GM12801 (cell line): ENCODE data around the gene TMEM234.

Experiments
- CTCF ChIP-seq: IDR thresholded peaks from one replicate; pipeline ENCODE4 v1.5.1; 2011; ENCODE audit warnings: control low read depth; ENCODE audit not compliant: insufficient read length; ENCODE audit errors: extremely low read depth

TMEM234 gene

DNA sequence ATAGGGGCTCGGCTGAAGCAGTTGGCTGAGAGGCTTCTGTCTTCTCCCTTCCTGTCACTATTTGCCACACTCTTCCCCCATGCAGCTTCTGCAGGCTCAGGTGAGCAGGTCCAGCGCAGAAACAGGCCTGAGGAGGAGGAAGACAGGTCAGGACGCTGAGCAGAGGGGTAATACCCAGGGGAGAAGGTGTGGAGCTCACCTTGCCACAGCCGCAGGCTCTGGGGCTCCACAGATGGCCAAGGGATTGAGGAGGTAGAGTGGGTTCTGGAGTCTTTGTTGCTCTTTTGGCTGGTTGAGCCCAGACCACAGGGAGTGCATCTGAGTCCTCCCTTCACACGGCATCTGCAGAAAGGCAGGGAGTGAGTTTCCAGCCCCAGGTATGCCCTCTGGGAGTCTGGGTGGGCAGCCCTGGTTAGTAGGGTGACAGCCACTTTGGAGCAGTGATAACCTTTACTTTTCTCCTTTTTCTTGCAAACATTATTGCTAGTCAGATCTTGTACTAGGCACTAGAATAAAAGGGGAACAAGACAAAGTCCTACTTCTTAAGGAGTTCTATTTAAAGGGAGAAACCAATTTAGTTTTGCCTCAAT, 9.8 kb upstream of the TMEM234 start:
- no peak for TF ChIP-seq CTCF

DNA sequence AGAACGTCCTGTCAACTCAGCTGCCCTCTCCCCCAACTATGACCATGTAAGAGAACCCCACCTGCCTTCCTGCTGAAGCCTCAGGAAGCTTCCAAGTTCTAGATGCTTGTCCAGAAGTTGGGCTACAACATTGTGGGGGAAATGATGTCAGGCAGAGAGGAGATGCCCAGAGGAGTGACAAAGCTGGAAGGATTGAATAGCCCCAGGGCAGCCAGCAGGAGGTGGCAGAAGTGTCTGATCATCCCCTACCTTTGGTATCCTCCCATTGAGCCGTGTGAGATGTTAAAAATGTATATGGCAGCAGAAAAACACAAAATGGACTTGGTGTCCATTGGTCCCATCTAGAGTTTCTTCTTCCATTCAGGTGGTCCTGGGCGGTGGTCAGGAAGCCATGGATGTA, 6.6 kb upstream of the TMEM234 start:
- TF ChIP-seq CTCF: no peak

DNA sequence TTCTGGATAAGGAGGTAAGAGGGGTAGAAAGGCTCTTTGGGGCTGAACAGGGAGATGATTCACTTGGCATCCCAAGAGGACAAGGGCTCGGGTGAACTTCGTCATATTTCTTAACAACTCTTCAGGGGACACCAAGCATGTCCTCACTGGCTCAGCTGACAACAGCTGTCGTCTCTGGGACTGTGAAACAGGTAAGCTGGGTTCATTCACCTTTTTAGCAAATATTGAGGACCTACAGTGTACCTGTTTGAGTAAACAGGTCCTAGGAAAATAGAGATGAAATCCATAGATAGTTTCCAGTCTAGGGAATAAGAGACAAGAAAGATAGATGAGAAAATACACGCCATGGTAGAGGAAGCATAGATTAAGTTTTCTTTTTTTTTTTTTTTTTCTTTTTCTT, 2.1 kb upstream of the TMEM234 start:
- no peak for TF ChIP-seq CTCF

GRCh38 chr1:32223683-32224082, 1.5 kb upstream of the TMEM234 start:
- no peak for TF ChIP-seq CTCF

- TF ChIP-seq CTCF: no peak
Measured at GRCh38 chr1:32221581-32221979, 573 bp downstream of the TMEM234 start.

DNA sequence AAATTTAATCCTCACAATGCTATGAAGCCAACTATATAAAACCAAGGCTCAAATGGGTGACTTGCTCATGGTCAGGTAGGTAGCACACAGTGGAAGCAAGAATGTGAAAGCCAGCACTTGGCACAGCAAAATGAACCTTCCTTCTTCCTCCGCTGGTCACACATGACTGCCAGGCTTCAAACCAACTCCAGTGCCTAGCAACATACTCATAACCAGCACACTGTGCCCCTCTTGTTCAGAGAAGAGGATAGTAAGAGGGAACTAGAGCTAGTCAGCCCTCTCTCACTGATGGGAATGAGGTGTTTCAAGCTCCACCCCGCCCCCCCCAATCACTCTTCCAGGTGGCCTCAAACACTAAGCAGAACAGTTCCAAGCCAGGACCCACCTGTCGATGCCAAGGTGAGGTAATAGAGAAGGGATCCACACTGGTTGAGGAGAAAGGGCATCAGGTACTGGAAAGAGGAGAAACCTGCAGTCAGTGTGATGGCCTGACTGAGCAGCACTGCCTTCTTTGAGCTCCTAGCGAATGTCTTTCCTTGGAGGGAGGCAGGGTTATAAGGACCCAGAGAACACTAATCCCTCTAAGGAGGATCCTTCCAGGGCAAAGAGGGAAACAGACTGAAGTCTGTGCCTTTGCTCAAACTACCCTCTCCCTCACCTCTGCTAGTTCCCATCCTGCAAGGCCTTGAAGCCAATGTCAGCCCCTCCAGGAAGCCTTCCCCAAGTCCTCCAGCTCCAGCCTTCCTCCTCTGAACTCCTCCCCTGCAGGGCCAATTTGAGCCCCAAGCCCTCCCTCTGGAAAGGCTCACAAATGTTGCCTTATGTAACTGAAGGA, 1.2 kb downstream of the TMEM234 start:
- TF ChIP-seq CTCF: no peak

DNA sequence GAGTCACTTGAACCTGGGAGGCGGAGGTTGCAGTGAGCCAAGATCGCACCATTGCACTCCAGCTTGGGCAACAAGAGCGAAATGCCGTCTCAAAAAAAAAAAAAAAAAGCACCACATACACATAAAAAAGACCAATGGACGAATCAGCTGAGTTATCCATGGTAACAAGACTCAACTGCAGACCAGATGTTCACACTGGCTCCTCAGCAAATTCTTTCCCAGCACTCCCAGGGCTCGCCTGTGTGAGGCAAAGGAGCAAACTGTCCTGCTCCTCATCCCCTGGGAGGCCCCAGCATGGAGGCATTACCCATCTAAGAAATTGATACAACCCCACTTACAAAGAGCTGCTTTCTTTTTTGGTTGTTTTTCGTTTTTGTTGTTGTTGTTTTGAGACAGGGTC, 3.1 kb downstream of the TMEM234 start:
- TF ChIP-seq CTCF: no peak
